MCF 10A (cell line): ENCODE measurements around the gene OSBP. TPM values are rescaled to one million over a fixed set of nuclear protein-coding genes. Genes with fewer than 3 reads are reported as not detected.

Experiments
- BruUV-seq: library from RNA; stranded (reverse); fragments of 400-500 nt; replicated peaks from 2 replicates; lab custom pipeline; 2021; lab: Mats Ljungman, UMichigan
- CTCF ChIA-PET: fragments of 300-600 bp; sonication (Branson Sonifier 250); formaldehyde crosslinking; extraction: SDS; loops from one replicate; lab custom pipeline; 2021; ENCODE audit warnings: antibody characterized with exemption, inconsistent platforms; lab: Yijun Ruan, JAX
- POLR2A ChIA-PET: fragments of 300-600, 350-650 bp; sonication (Branson Sonifier 250); formaldehyde crosslinking; extraction: SDS; loops from one replicate; lab custom pipeline; 2020; ENCODE audit warnings: antibody characterized with exemption, inconsistent platforms; lab: Yijun Ruan, JAX
- DNase-seq: peaks from one replicate; pipeline ENCODE4 v3.0.0-alpha.2; 2018; ENCODE audit not compliant: unreplicated experiment
- H3K27ac Mint-ChIP-seq: one replicate; pipeline ENCODE4 v1.8.0; 2022; ENCODE audit warnings: mild to moderate bottlenecking, low read depth, mixed read lengths; ENCODE audit not compliant: unreplicated experiment
- H3K27me3 Mint-ChIP-seq: one replicate; pipeline ENCODE4 v1.8.0; 2022; ENCODE audit warnings: mixed read lengths; ENCODE audit not compliant: insufficient read depth, unreplicated experiment
- H3K36me3 Mint-ChIP-seq: one replicate; pipeline ENCODE4 v1.8.0; 2022; ENCODE audit warnings: mild to moderate bottlenecking, moderate library complexity, mixed read lengths; ENCODE audit not compliant: insufficient read depth, unreplicated experiment
- H3K4me1 Mint-ChIP-seq: one replicate; pipeline ENCODE4 v1.8.0; 2022; ENCODE audit warnings: mixed read lengths; ENCODE audit not compliant: insufficient read depth, unreplicated experiment
- H3K4me3 Mint-ChIP-seq: one replicate; pipeline ENCODE4 v1.8.0; 2022; ENCODE audit warnings: mild to moderate bottlenecking, moderate library complexity, mixed read lengths; ENCODE audit not compliant: unreplicated experiment
- H3K9me3 Mint-ChIP-seq: one replicate; pipeline ENCODE4 v1.8.0; 2022; ENCODE audit warnings: mixed read lengths; ENCODE audit not compliant: unreplicated experiment
- intact Hi-C: fragments of 100-400 bp; cut with micrococcal nuclease; formaldehyde crosslinking; loops from 2 replicates; pipeline ENCODE4 v1.14.1; 2022
- total RNA-seq: library from RNA; stranded (reverse); gene quantifications from 2 replicates; pipeline ENCODE4 v1.2.3, GENCODE V29; 2022
- TF ChIP-seq, protein P1 (sequence below): fragments of 200-600 bp; IDR thresholded peaks from one replicate; pipeline ENCODE4 v1.8.0; 2022; ENCODE audit warnings: antibody characterized with exemption, mild to moderate bottlenecking; ENCODE audit not compliant: unreplicated experiment

Gene OSBP
- total RNA-seq, 1 experiment from 2014 or later: 76.1 TPM

- H3K27ac Mint-ChIP-seq: peak overlapping the region; percentile 50
- no TSS peak for BruUV-seq
- intact Hi-C loops: no loop called here
- peaks cover 19% of the 10 kb centered on the region for H3K4me1 Mint-ChIP-seq
- no peaks in the 10 kb centered on the region for H3K27me3 Mint-ChIP-seq
- peaks cover 22% of the 10 kb centered on the region for H3K36me3 Mint-ChIP-seq
- no peaks in the 10 kb centered on the region for H3K9me3 Mint-ChIP-seq
- CTCF ChIA-PET: interaction anchor here (0.6 to 1.0 kb wide), 3 partner anchors 9 to 415 kb away, joined by 3 read pairs; no protein-coding TSS in a partner anchor
- TF ChIP-seq, protein P1, sequence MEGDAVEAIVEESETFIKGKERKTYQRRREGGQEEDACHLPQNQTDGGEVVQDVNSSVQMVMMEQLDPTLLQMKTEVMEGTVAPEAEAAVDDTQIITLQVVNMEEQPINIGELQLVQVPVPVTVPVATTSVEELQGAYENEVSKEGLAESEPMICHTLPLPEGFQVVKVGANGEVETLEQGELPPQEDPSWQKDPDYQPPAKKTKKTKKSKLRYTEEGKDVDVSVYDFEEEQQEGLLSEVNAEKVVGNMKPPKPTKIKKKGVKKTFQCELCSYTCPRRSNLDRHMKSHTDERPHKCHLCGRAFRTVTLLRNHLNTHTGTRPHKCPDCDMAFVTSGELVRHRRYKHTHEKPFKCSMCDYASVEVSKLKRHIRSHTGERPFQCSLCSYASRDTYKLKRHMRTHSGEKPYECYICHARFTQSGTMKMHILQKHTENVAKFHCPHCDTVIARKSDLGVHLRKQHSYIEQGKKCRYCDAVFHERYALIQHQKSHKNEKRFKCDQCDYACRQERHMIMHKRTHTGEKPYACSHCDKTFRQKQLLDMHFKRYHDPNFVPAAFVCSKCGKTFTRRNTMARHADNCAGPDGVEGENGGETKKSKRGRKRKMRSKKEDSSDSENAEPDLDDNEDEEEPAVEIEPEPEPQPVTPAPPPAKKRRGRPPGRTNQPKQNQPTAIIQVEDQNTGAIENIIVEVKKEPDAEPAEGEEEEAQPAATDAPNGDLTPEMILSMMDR: no peak
- H3K4me3 Mint-ChIP-seq: peak overlapping the region; percentile 67
- DNase-seq: peak; percentile 81
- POLR2A ChIA-PET: interaction anchor here (0.7 to 2.6 kb wide), 8 partner anchors 10 to 914 kb away, joined by 3 to 15 read pairs (median 4); partner anchors contain the start of genes OSBP, PATL1 and STX3
Measured at GRCh38 chr11:59556115-59556916, 59.3 kb downstream of the OSBP start.

DNA sequence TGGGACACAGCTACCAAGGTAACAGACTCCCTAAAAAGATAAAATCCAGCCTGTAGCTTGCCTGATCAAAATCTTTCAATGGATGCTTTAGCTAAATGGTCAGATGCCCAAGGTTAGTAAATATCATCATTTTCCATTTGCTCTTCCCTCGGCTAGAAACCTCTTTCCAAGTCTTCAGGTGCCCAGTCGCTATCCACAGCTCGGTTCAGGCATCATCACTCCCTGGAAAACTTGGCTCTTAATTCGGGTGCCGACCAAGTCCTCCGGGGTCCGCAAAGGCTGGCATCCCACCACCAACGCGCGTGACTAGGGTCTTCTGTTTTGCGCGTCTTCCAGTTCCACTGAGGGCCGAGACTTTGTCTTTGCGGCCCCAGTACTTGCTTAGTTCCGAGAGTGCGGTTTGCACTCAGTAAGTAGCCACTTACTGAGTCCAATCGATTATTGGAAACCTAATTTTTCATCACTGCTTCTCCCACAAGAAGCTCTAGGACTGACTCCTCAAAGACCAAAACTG lies 59.9 kb downstream of the OSBP start:
- Mint-ChIP-seq H3K4me1 (peaks cover 13% of the 10 kb centered on the region), H3K27ac (peak overlapping the region; percentile 50), H3K36me3 (peaks cover 22% of the 10 kb centered on the region), H3K9me3 (no peaks in the 10 kb centered on the region), H3K4me3 (peak overlapping the region; percentile 67), H3K27me3 (no peaks in the 10 kb centered on the region)
- CTCF ChIA-PET: interaction anchor here (0.6 to 0.7 kb wide), 4 partner anchors 19 to 418 kb away, joined by 3 to 6 read pairs (median 3); no protein-coding TSS in a partner anchor
- POLR2A ChIA-PET: interaction anchor here (0.7 to 2.6 kb wide), 4 partner anchors 10 to 411 kb away, joined by 3 to 15 read pairs (median 6); partner anchors contain the start of genes OSBP and PATL1
- BruUV-seq: no TSS peak
- TF ChIP-seq, protein P1: no peak
- intact Hi-C loops: no loop called here
- DNase-seq: no peak

GRCh38 chr11:59553323-59553722 lies 62.3 kb downstream of the OSBP start:
- Mint-ChIP-seq H3K36me3 (peaks cover 17% of the 10 kb centered on the region), H3K27ac (peak overlapping the region; percentile 98), H3K9me3 (no peaks in the 10 kb centered on the region), H3K4me3 (no peak overlapping the region), H3K4me1 (peaks cover 24% of the 10 kb centered on the region), H3K27me3 (no peaks in the 10 kb centered on the region)
- POLR2A ChIA-PET: interaction anchor here (1.4 to 5.4 kb wide), 2 partner anchors 8 to 116 kb away, joined by 5 to 73 read pairs; partner anchors contain the start of gene PATL1
- CTCF ChIA-PET: interaction anchor here (0.6 kb wide), 1 partner anchor 232 kb away, joined by 4 read pairs; no protein-coding TSS in a partner anchor
- intact Hi-C loops: no loop called here
- DNase-seq: no peak
- TF ChIP-seq, protein P1: no peak
- BruUV-seq: no TSS peak

DNA sequence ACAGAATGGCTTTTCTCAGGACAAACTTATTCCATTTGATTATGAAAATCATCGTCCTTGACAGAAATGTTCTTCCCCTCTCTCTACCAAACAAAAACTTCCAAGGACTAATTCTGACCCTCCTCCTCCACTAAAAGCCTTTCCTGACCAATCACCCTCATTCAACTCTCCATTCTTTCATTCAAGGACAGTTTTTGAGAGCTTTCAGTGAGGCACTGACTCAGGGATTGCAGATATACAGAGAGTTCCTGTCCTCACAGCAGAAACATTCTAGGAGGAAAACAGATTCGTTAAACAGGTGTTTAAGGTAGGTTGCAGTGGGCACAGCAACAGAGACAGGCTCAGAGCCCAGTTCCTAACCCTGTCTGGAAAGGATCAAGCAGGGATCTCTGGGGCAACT lies 62.7 kb downstream of the OSBP start:
- peak overlapping the region; percentile 92 for H3K4me3 Mint-ChIP-seq
- intact Hi-C loops: no loop called here
- no TSS peak for BruUV-seq
- TF ChIP-seq, protein P1: no peak
- no peak for DNase-seq
- peaks cover 17% of the 10 kb centered on the region for H3K36me3 Mint-ChIP-seq
- ChIA-PET POLR2A (interaction anchor here (5.4 kb wide), 1 partner anchor 8 kb away, joined by 73 read pairs; no protein-coding TSS in a partner anchor), CTCF (no interaction called here)
- H3K4me1 Mint-ChIP-seq: peaks cover 24% of the 10 kb centered on the region
- no peaks in the 10 kb centered on the region for H3K9me3 Mint-ChIP-seq
- peak overlapping the region; percentile 98 for H3K27ac Mint-ChIP-seq
- no peaks in the 10 kb centered on the region for H3K27me3 Mint-ChIP-seq
